Spleen (tissue), 7 donors: Measurements from ENCODE around the gene CROCC2.

ENCODE experiments used
- POLR2A ChIP-seq, 3 donors: fragments of 450-650 bp; IDR thresholded peaks; one replicate each; pipeline ENCODE4 v1.5.1; 2017; ENCODE audit warnings: antibody characterized with exemption in 3 of 3, mild to moderate bottlenecking in 1 of 3
- TF ChIP-seq, protein P1 (sequence below), 11 experiments: fragments of 200-600 bp in 7 of 11; fragments of 450-650 bp in 4 of 11; sonication (generic) in 4 of 11; IDR thresholded peaks in 8 of 11; conservative IDR thresholded peaks in 3 of 11; 1 replicate in 7 of 11; 2 replicates in 4 of 11; pipeline versions ENCODE4 v1.4.0 to v1.8.0; 2016 to 2021; ENCODE audit warnings: antibody characterized with exemption in 11 of 11, inconsistent platforms in 4 of 11, mild to moderate bottlenecking in 1 of 11
- donor health status: DM: no; HTN: no; CAD: no; lungs with moderate emphysema.
- donor health status: DM: no; HTN: no; CAD: no.
- donor health status: DM: no; HTN: no; CAD: no.

DNA sequence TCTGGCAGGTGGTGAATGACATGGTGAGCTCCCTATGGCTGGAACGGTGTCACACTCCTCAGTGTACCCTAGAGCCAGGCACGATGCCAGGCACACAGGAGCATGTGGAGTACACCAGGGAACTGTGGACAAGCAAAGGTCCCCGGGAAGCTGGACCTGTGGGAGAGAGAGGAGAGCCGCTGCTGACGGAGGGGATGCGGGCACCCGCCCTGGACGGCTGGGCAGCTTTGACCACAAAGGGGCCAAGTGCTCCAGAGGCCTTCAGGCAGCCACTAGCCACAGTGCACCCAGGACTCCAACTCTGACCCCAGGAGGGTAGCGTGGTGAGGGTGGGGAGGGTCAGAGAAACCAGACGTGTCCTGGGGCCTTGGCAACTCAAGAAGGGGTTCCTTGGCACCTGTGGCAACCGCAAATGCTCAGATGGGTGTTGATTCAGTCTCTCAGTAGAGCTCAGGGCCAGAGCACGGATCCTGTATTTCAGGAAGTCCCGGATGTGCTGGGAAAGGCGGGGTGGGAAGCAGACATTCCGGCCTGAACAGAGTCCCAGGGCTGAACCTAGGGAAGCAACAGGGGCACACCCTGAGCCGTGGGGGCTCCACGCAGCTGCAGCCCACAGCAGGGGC is 7.9 kb upstream of the CROCC2 start:
- TF ChIP-seq, protein P1, sequence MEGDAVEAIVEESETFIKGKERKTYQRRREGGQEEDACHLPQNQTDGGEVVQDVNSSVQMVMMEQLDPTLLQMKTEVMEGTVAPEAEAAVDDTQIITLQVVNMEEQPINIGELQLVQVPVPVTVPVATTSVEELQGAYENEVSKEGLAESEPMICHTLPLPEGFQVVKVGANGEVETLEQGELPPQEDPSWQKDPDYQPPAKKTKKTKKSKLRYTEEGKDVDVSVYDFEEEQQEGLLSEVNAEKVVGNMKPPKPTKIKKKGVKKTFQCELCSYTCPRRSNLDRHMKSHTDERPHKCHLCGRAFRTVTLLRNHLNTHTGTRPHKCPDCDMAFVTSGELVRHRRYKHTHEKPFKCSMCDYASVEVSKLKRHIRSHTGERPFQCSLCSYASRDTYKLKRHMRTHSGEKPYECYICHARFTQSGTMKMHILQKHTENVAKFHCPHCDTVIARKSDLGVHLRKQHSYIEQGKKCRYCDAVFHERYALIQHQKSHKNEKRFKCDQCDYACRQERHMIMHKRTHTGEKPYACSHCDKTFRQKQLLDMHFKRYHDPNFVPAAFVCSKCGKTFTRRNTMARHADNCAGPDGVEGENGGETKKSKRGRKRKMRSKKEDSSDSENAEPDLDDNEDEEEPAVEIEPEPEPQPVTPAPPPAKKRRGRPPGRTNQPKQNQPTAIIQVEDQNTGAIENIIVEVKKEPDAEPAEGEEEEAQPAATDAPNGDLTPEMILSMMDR (IDR thresholded peaks at IDR 0.05 in 8 of 11, conservative IDR thresholded peaks at IDR 0.05 in 3 of 11), result no peak
- TF ChIP-seq POLR2A (IDR thresholded peaks at IDR 0.05), result no peak
